ENCODE data around the gene CADM2. TPM values are rescaled to one million over a fixed set of nuclear protein-coding genes. Genes with fewer than 3 reads are reported as not detected.

Gene CADM2
- total RNA-seq, 1 donor from 2014 or later = 6.8 TPM

DNA sequence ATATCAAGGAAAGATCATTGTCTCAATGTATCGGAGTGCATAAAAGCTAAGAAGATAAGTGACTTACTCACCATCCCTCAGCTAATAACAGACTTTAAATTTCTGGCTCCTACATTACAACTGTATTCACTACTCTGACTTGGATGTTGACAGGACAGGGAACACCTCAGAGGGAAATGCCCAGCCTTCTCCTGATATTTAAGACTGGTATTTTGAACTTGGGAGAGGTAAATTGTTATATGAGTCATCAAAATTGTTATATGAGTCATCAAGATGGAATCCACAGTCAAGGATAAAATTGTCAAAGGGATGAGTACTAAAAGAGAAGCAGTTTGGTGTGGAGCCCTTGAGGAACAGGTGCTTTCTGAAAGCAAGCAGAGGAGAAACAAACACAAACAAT, 1070.8 kb downstream of the CADM2 start:
- Histone ChIP-seq H3K36me3 (no peaks in the 10 kb centered on the region), H3K4me2 (no peak overlapping the region), H3K79me2 (ENCODE audit: low read depth) (no peaks in the 10 kb centered on the region), H3K9ac (no peak overlapping the region), H3K27me3 (no peaks in the 10 kb centered on the region), H3K4me3 (no peak overlapping the region), H3F3A (ENCODE audit: low read depth) (no peaks in the 10 kb centered on the region), H3K27ac (no peak overlapping the region), H3K9me3 (ENCODE audit: low read depth) (no peaks in the 10 kb centered on the region), H4K20me1 (ENCODE audit: low read depth) (no peaks in the 10 kb centered on the region), H3K4me1 (no peaks in the 10 kb centered on the region), H2AFZ (replicated peaks) (no peak overlapping the region)
- no peak for DNase-seq (ENCODE audit: low spot score)
- Mint-ChIP-seq H3K27ac (no peak overlapping the region), H3K4me3 (no peak overlapping the region), H3K27me3 (ENCODE audit: insufficient read depth, low read depth) (no peaks in the 10 kb centered on the region), H3K9me3 (no peaks in the 10 kb centered on the region), H3K4me1 (no peaks in the 10 kb centered on the region), H3K36me3 (no peaks in the 10 kb centered on the region)
- TF ChIP-seq, protein P1, sequence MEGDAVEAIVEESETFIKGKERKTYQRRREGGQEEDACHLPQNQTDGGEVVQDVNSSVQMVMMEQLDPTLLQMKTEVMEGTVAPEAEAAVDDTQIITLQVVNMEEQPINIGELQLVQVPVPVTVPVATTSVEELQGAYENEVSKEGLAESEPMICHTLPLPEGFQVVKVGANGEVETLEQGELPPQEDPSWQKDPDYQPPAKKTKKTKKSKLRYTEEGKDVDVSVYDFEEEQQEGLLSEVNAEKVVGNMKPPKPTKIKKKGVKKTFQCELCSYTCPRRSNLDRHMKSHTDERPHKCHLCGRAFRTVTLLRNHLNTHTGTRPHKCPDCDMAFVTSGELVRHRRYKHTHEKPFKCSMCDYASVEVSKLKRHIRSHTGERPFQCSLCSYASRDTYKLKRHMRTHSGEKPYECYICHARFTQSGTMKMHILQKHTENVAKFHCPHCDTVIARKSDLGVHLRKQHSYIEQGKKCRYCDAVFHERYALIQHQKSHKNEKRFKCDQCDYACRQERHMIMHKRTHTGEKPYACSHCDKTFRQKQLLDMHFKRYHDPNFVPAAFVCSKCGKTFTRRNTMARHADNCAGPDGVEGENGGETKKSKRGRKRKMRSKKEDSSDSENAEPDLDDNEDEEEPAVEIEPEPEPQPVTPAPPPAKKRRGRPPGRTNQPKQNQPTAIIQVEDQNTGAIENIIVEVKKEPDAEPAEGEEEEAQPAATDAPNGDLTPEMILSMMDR (IDR thresholded peaks at IDR 0.05) = no peak

DNA sequence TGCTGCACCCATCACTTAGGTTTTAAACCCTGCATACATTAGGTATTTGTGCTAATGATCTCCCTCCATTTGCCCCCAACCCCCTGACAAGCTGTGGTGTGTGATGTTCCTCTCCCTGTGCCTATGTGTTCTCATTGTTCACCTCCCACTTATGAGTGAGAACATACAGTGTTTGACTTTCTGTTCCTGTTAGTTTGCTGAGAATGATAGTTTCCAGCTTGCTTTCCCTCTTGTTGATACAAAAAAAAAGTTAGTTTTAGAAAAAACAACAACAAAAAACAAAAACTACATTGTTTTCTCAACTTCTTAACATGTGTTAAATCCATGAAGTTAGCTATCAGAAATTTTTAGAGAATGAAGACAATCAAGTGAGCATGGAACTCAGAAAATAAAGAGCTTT, 1079.1 kb downstream of the CADM2 start:
- no peak for DNase-seq (ENCODE audit: low spot score)
- Mint-ChIP-seq H3K27me3 (ENCODE audit: insufficient read depth, low read depth) (no peaks in the 10 kb centered on the region), H3K36me3 (peaks cover 2% of the 10 kb centered on the region), H3K9me3 (peaks cover 12% of the 10 kb centered on the region), H3K27ac (no peak overlapping the region), H3K4me1 (no peaks in the 10 kb centered on the region), H3K4me3 (no peak overlapping the region)
- no peaks in the 10 kb centered on the region for H3K36me3 ChIP-seq
- H3K4me2 ChIP-seq = no peak overlapping the region
- H3K9me3 ChIP-seq (ENCODE audit: low read depth) = no peaks in the 10 kb centered on the region
- no peaks in the 10 kb centered on the region for H3K27me3 ChIP-seq
- H2AFZ ChIP-seq (replicated peaks) = no peak overlapping the region
- no peaks in the 10 kb centered on the region for H4K20me1 ChIP-seq (ENCODE audit: low read depth)
- H3K9ac ChIP-seq = no peak overlapping the region
- no peaks in the 10 kb centered on the region for H3K79me2 ChIP-seq (ENCODE audit: low read depth)
- H3F3A ChIP-seq (ENCODE audit: low read depth) = no peaks in the 10 kb centered on the region
- H3K27ac ChIP-seq = no peak overlapping the region
- TF ChIP-seq EZH2 (IDR thresholded peaks at IDR 0.05) (no peak), EZH2phosphoT487 (IDR thresholded peaks at IDR 0.05) (no peak)
- TF ChIP-seq, protein P1 (IDR thresholded peaks at IDR 0.05) = no peak
- no peak overlapping the region for H3K4me3 ChIP-seq
- H3K4me1 ChIP-seq = no peaks in the 10 kb centered on the region

DNA sequence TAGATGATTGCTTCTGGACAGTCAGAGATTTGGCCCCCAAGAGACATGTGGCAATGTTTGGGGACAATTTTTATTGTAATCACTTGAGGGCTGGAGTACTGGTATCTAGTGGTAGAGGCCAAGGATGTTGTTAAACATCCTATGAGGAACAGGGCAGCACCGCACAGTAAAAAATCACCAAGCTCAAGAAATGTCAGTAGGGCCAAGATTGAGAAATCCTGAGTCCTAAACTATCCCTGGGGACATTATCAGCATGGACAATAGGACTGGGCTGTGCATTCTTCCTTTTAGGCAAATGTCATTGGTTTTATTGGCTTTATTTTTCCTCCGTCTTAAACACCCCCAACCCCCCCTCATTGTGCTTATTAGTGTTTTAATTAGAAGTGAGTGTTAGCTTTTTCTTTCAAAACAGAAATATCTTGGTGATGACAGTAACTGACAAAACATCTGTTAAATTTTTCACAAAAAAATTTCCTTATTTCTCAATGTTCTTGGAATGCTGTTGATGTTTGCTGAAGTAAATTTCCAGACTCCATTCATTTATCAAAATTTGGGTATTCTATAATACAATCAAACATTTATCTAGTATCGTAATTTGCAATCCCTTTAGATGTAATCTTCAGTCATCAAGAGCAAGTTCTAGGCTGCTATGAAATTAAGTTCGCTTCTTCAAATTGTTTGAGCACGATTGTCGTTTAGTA, 1087.8 kb downstream of the CADM2 start:
- no peaks in the 10 kb centered on the region for H3K36me3 ChIP-seq
- Mint-ChIP-seq H3K4me1 (peaks cover 3% of the 10 kb centered on the region), H3K27ac (no peak overlapping the region), H3K27me3 (ENCODE audit: insufficient read depth, low read depth) (no peaks in the 10 kb centered on the region), H3K4me3 (no peak overlapping the region), H3K9me3 (peaks cover 4% of the 10 kb centered on the region), H3K36me3 (no peaks in the 10 kb centered on the region)
- TF ChIP-seq EZH2 (IDR thresholded peaks at IDR 0.05) = no peak
- no peak for TF ChIP-seq EZH2phosphoT487 (IDR thresholded peaks at IDR 0.05)
- TF ChIP-seq, protein P1 (IDR thresholded peaks at IDR 0.05) = no peak
- H3K4me1 ChIP-seq = no peaks in the 10 kb centered on the region
- H3K79me2 ChIP-seq (ENCODE audit: low read depth) = no peaks in the 10 kb centered on the region
- no peak overlapping the region for H3K27ac ChIP-seq
- no peaks in the 10 kb centered on the region for H3K9me3 ChIP-seq (ENCODE audit: low read depth)
- no peaks in the 10 kb centered on the region for H3F3A ChIP-seq (ENCODE audit: low read depth)
- no peak overlapping the region for H3K4me3 ChIP-seq
- no peak for DNase-seq (ENCODE audit: low spot score)
- no peak overlapping the region for H3K9ac ChIP-seq
- H2AFZ ChIP-seq (replicated peaks) = no peak overlapping the region
- no peak overlapping the region for H3K4me2 ChIP-seq
- no peaks in the 10 kb centered on the region for H4K20me1 ChIP-seq (ENCODE audit: low read depth)
- no peaks in the 10 kb centered on the region for H3K27me3 ChIP-seq

All from neural progenitor cell (in vitro differentiated cells).